Measurements from ENCODE around the gene RBMXL2. TPM values are rescaled to one million over a fixed set of nuclear protein-coding genes. Genes with fewer than 3 reads are reported as not detected.

The RBMXL2 gene
- total and polyA plus RNA-seq, 3 experiments from 2014 or later, result not detected

- H3K4me3 ChIP-seq (ENCODE audit: low read length), result no peak overlapping the region
- no peak for DNase-seq
- Mint-ChIP-seq H3K36me3 (no peaks in the 10 kb centered on the region), H3K27me3 (peaks cover 0 to 33% of the 10 kb centered on the region in 2 donors), H3K4me3 (no peak overlapping the region), H3K9me3 (no peaks in the 10 kb centered on the region), H3K27ac (no peak overlapping the region), H3K4me1 (no peaks in the 10 kb centered on the region)
- POLR2A ChIA-PET, result no interaction called here
- no peaks in the 10 kb centered on the region for H3K36me3 ChIP-seq (ENCODE audit: insufficient read depth, low read length)
- no peaks in the 10 kb centered on the region for H3K4me1 ChIP-seq (ENCODE audit: insufficient read depth, low read length)
- H3K9me3 ChIP-seq (ENCODE audit: low read length), result no peaks in the 10 kb centered on the region
- CTCF ChIA-PET, result no interaction called here
- H3K27ac ChIP-seq (ENCODE audit: low read depth, low read length), result no peak overlapping the region
- no peaks in the 10 kb centered on the region for H3K27me3 ChIP-seq (ENCODE audit: insufficient read depth, low read length, poor library complexity, severe bottlenecking)
Observed at GRCh38 chr11:7138051-7138450, 49.3 kb downstream of the RBMXL2 start.

Other genes starting within 250 kb of the RBMXL2 start
- gene OR10A5, start 243.3 kb upstream of the RBMXL2 start, total RNA-seq, result not detected
- not detected for gene OR10A5, start 243.3 kb upstream of the RBMXL2 start, polyA plus RNA-seq
- not detected for gene OR10A2, start 225.9 kb upstream of the RBMXL2 start, total RNA-seq
- gene OR10A2, start 225.9 kb upstream of the RBMXL2 start, polyA plus RNA-seq, result not detected
- not detected for gene OR10A4, start 212.4 kb upstream of the RBMXL2 start, total RNA-seq
- gene OR10A4, start 212.4 kb upstream of the RBMXL2 start, polyA plus RNA-seq, result not detected
- gene OR2D2, start 196.5 kb upstream of the RBMXL2 start, total RNA-seq, result not detected
- not detected for gene OR2D2, start 196.5 kb upstream of the RBMXL2 start, polyA plus RNA-seq
- not detected for gene OR2D3, start 168.0 kb upstream of the RBMXL2 start, total RNA-seq
- gene OR2D3, start 168.0 kb upstream of the RBMXL2 start, polyA plus RNA-seq, result not detected
- gene ZNF215, start 162.6 kb upstream of the RBMXL2 start, total RNA-seq, result under 1 TPM; 0.72 to 0.73 TPM
- not detected for gene ZNF215, start 162.6 kb upstream of the RBMXL2 start, polyA plus RNA-seq
- gene ZNF214, start 68.7 kb upstream of the RBMXL2 start, total RNA-seq, result not detected
- not detected for gene ZNF214, start 68.7 kb upstream of the RBMXL2 start, polyA plus RNA-seq
- gene NLRP14, start 68.5 kb upstream of the RBMXL2 start, total RNA-seq, result not detected
- gene NLRP14, start 68.5 kb upstream of the RBMXL2 start, polyA plus RNA-seq, result not detected
- not detected for gene SYT9, start 162.9 kb downstream of the RBMXL2 start, total RNA-seq
- not detected for gene SYT9, start 162.9 kb downstream of the RBMXL2 start, polyA plus RNA-seq

Data from CD8-positive, alpha-beta memory T cell (primary cell).